ENCODE results near the gene CACNA1A.

DNA sequence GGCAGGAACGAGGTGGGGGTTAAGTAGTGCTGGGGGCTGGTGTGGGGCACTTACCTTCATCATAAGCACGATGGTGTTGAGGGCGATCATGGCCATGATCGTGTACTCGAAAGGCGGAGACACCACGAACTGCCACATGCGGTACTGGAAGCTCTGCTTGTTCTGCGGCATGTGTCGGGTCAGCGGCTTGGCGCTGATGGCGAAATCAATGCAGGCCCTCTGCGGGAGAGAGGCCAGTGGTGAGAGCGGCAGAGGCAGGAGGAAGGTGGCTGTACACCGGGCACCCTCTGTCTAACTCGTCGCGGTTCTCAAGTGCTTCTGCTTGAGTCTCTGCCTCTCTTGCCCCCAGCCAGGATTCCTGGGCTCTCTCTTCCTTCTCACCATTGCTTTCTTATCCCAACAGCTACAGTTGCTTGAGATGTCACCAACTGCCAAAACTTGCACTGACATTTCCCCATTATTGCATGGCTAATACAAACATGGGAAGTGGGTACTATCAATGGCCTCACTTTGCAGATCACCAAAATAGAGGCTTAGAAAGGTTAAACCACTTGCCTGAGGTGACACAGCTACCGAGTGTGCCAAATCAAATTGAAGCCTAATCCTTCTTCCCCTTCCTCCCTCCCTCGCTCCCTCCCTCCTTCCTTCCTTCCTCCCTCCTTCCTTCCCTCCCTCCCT is 251.1 kb downstream of the CACNA1A start:
- TF ChIP-seq, protein P1, sequence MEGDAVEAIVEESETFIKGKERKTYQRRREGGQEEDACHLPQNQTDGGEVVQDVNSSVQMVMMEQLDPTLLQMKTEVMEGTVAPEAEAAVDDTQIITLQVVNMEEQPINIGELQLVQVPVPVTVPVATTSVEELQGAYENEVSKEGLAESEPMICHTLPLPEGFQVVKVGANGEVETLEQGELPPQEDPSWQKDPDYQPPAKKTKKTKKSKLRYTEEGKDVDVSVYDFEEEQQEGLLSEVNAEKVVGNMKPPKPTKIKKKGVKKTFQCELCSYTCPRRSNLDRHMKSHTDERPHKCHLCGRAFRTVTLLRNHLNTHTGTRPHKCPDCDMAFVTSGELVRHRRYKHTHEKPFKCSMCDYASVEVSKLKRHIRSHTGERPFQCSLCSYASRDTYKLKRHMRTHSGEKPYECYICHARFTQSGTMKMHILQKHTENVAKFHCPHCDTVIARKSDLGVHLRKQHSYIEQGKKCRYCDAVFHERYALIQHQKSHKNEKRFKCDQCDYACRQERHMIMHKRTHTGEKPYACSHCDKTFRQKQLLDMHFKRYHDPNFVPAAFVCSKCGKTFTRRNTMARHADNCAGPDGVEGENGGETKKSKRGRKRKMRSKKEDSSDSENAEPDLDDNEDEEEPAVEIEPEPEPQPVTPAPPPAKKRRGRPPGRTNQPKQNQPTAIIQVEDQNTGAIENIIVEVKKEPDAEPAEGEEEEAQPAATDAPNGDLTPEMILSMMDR (IDR thresholded peaks at IDR 0.05; ENCODE audit: insufficient read depth, low read length): no peak
- TF ChIP-seq POLR2AphosphoS5 (IDR thresholded peaks at IDR 0.05; ENCODE audit: low read depth) (no peak), GABPA (IDR thresholded peaks at IDR 0.05; ENCODE audit: low read depth) (no peak)
- TF ChIP-seq, protein P2, sequence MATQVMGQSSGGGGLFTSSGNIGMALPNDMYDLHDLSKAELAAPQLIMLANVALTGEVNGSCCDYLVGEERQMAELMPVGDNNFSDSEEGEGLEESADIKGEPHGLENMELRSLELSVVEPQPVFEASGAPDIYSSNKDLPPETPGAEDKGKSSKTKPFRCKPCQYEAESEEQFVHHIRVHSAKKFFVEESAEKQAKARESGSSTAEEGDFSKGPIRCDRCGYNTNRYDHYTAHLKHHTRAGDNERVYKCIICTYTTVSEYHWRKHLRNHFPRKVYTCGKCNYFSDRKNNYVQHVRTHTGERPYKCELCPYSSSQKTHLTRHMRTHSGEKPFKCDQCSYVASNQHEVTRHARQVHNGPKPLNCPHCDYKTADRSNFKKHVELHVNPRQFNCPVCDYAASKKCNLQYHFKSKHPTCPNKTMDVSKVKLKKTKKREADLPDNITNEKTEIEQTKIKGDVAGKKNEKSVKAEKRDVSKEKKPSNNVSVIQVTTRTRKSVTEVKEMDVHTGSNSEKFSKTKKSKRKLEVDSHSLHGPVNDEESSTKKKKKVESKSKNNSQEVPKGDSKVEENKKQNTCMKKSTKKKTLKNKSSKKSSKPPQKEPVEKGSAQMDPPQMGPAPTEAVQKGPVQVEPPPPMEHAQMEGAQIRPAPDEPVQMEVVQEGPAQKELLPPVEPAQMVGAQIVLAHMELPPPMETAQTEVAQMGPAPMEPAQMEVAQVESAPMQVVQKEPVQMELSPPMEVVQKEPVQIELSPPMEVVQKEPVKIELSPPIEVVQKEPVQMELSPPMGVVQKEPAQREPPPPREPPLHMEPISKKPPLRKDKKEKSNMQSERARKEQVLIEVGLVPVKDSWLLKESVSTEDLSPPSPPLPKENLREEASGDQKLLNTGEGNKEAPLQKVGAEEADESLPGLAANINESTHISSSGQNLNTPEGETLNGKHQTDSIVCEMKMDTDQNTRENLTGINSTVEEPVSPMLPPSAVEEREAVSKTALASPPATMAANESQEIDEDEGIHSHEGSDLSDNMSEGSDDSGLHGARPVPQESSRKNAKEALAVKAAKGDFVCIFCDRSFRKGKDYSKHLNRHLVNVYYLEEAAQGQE (IDR thresholded peaks at IDR 0.05; ENCODE audit: insufficient replicate concordance, low read depth): no peak
